Measurements from ENCODE around the gene GRIK3.
"Not testable (repeated sequence)": the region's sequence is repeated elsewhere in the genome, so short reads cannot be mapped to it uniquely, and the experiment has no call there.

DNA sequence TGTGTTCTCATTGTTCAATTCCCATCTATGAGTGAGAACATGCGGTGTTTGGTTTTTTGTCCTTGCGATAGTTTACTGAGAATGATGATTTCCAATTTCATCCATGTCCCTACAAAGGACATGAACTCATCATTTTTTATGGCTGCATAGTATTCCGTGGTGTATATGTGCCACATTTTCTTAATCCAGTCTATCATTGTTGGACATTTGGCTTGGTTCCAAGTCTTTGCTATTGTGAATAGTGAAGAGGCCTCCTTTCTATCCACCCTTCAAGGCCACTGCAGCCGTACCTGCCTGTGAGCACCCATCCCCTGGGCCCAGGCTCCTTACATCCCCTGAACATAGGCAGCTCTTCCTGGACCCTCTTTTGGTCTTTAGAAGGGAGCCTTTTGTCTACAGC lies 266.9 kb downstream of the GRIK3 start:
- not testable (repeated sequence) for TF ChIP-seq POLR2A (IDR thresholded peaks at IDR 0.05; ENCODE audit: low read length); GATA1 (IDR thresholded peaks at IDR 0.05; ENCODE audit: low read depth, low read length)
